Measurements from ENCODE around the gene MAN2A1. TPM values are rescaled to one million over a fixed set of nuclear protein-coding genes. Genes with fewer than 3 reads are reported as not detected.

MAN2A1 gene
- polyA plus RNA-seq, 3 donors: 17.0 to 23.0 (median 20.1) TPM

- Histone ChIP-seq H3K4me1 (ENCODE audit: control insufficient read depth in 1 of 2, insufficient read depth in 2 of 2, low read length in 2 of 2) (no peaks in the 10 kb centered on the region), H3K79me2 (ENCODE audit: insufficient read depth, low read length) (no peaks in the 10 kb centered on the region), H4K20me1 (ENCODE audit: insufficient read depth, low read length) (no peaks in the 10 kb centered on the region), H3K27me3 (ENCODE audit: control insufficient read depth in 2 of 2, insufficient read depth in 2 of 2, low read length in 2 of 2) (no peaks in the 10 kb centered on the region), H3K9ac (ENCODE audit: insufficient read depth, low read length, poor library complexity, severe bottlenecking) (no peak overlapping the region), H3K36me3 (replicated peaks in 1 of 2; ENCODE audit: control insufficient read depth in 1 of 2, insufficient read depth in 2 of 2, low read length in 2 of 2) (peaks cover 56 to 89% of the 10 kb centered on the region in 2 donors), H3K9me3 (replicated peaks in 1 of 2; ENCODE audit: control insufficient read depth in 1 of 2, insufficient read depth in 1 of 2, low read length in 2 of 2) (no peaks in the 10 kb centered on the region), H2AFZ (ENCODE audit: insufficient read depth, low read depth, low read length, poor library complexity, severe bottlenecking) (no peak overlapping the region), H3K4me3 (replicated peaks in 1 of 3; ENCODE audit: low read depth in 2 of 3, low read length in 3 of 3) (no peak overlapping the region), H3K4me2 (replicated peaks; ENCODE audit: extremely low read depth, low read length, poor library complexity, severe bottlenecking) (no peak overlapping the region), H3K27ac (ENCODE audit: low read depth in 1 of 2, low read length in 2 of 2) (no peak overlapping the region)
- no CpG with 5 or more reads among the region's 2 CpGs for WGBS (ENCODE audit: insufficient coverage)
- Mint-ChIP-seq H3K36me3 (peaks cover 52 to 53% of the 10 kb centered on the region in 2 donors), H3K9me3 (peaks cover 0 to 2% (median 0%) of the 10 kb centered on the region in 7 donors), H3K4me1 (no peaks in the 10 kb centered on the region), H3K4me3 (no peak overlapping the region), H3K27ac (no peak overlapping the region), H3K27me3 (ENCODE audit: low read depth in 3 of 3) (no peaks in the 10 kb centered on the region)
- no peak for DNase-seq
- no peak for TF ChIP-seq CTCF (IDR thresholded peaks at IDR 0.05)
- intact Hi-C loops (cut with micrococcal nuclease): no loop called here
Measured at GRCh38 chr5:109784687-109785086, 95.0 kb downstream of the MAN2A1 start.

GRCh38 chr5:109786206-109786855 is 96.6 kb downstream of the MAN2A1 start:
- H3K4me3 Mint-ChIP-seq: no peak overlapping the region
- Histone ChIP-seq H3K9ac (ENCODE audit: insufficient read depth, low read length, poor library complexity, severe bottlenecking) (no peak overlapping the region), H3K4me1 (ENCODE audit: control insufficient read depth in 1 of 2, insufficient read depth in 2 of 2, low read length in 2 of 2) (no peaks in the 10 kb centered on the region), H3K9me3 (replicated peaks in 1 of 2; ENCODE audit: control insufficient read depth in 1 of 2, insufficient read depth in 1 of 2, low read length in 2 of 2) (no peaks in the 10 kb centered on the region), H4K20me1 (ENCODE audit: insufficient read depth, low read length) (no peaks in the 10 kb centered on the region), H3K36me3 (replicated peaks in 1 of 2; ENCODE audit: control insufficient read depth in 1 of 2, insufficient read depth in 2 of 2, low read length in 2 of 2) (peaks cover 51 to 88% of the 10 kb centered on the region in 2 donors), H3K27me3 (ENCODE audit: control insufficient read depth in 2 of 2, insufficient read depth in 2 of 2, low read length in 2 of 2) (no peaks in the 10 kb centered on the region), H3K4me3 (replicated peaks in 1 of 3; ENCODE audit: low read depth in 2 of 3, low read length in 3 of 3) (no peak overlapping the region), H3K4me2 (replicated peaks; ENCODE audit: extremely low read depth, low read length, poor library complexity, severe bottlenecking) (no peak overlapping the region), H3K27ac (ENCODE audit: low read depth in 1 of 2, low read length in 2 of 2) (no peak overlapping the region), H3K79me2 (ENCODE audit: insufficient read depth, low read length) (no peaks in the 10 kb centered on the region), H2AFZ (ENCODE audit: insufficient read depth, low read depth, low read length, poor library complexity, severe bottlenecking) (no peak overlapping the region)
- H3K4me1 Mint-ChIP-seq: no peaks in the 10 kb centered on the region
- no CpG with 5 or more reads among the region's 5 CpGs for WGBS (ENCODE audit: insufficient coverage)
- TF ChIP-seq CTCF (IDR thresholded peaks at IDR 0.05): no peak
- DNase-seq: no peak
- no peaks in the 10 kb centered on the region for H3K27me3 Mint-ChIP-seq (ENCODE audit: low read depth in 3 of 3)
- peaks cover 0 to 2% (median 0%) of the 10 kb centered on the region in 7 donors for H3K9me3 Mint-ChIP-seq
- H3K36me3 Mint-ChIP-seq: peaks cover 41 to 51% of the 10 kb centered on the region in 2 donors
- intact Hi-C loops (cut with micrococcal nuclease): no loop called here
- H3K27ac Mint-ChIP-seq: no peak overlapping the region
